GM18502 (cell line): ENCODE results near the gene PDCD4.

Source experiments
- ATAC-seq: cut with Tn5 transposase; IDR thresholded peaks from one replicate; pipeline ENCODE4 v1.9.1; 2021; ENCODE audit warnings: mild to moderate bottlenecking; ENCODE audit not compliant: unreplicated experiment, poor library complexity

PDCD4 gene

DNA sequence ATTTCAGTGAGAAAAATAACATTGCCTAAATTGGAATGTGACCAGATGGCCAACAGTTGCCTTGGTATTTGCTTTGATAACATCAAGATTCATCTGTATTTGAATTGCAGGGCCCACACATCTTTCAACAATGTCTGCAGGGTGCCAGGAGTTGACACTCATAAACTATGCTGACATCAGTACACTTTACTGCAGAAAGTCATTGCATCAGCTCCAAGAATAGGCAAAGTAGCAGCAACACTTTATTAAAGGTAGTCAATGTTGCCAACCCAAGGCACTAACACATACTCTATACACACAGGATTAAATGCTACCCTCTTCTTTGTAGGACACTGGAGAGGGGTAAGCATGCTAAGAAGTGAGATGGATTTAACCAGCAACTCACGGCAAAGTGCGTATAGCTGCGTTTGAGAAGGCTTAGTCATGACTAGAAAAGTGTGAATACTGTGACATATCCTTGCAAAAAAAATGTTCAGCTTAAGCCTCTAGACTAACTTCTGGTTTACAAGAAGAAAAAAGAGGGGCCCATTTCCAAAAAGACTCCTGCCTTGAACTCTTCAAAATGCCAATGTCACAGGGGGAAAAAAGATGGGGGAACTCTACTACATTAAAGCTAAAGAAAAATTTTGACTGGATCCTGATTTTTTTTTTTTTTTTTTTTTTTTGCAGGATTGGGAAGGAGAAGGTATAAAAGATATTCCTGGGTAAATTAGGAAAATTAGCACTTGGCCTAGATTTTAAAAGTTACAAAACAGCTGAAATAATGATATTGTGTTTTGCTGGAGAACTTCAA, 45.0 kb downstream of the PDCD4 start:
- no peak for ATAC-seq

DNA sequence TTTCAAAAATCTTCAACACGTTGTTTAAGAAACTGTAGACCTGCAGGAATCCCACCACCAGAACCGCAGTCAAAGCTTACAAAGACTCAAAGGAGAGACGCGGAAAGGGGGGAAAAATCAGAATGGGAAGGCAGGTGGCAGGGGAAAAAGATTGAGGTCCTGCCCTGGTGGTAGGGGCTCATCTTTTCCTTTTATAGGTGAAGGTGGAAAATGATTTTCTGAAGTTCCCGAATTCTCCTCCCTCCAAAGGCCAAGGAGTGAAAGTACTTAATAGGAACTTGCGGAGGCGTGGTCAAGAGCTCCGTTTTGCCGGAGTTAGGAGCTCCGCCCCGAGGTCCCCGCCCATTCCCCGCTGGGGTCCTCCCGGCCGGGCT, 46.5 kb downstream of the PDCD4 start:
- no peak for ATAC-seq

DNA sequence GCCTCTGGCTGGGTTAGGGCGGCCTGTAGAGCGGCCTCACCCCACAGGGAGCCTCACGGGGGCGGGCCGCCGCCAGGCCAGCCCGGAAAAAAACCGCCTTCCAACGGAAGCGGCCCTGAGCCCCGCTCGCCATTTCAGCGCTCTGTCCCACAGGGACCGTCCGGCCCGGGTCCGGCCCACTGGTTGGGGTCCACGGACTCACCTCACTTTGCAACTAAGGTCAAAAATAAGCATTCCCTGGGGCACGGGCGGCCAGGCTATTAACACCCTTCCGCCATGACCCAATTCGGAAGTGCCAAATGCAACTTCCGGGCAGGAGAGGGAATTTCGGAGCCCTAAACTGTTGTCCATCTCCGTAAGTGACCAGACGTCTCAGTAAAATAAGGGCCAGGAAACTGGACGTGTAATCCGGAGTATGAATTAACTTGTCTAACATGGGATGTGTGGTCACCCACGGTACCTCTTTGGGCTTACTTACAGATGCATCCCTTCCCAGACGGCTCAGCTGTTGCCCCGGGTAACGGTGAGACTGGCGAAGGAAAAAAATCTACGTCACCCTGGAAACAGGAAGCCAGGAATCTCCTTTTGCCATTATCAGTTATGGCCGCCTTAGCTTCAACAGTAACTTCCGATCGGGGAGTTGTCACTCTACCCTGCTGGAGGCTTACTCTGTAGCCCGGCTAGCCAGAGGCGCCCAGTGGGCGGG, 47.1 kb downstream of the PDCD4 start, which contains the start of gene BBIP1:
Gene BBIP1, minus strand, starts transcription at position 538 of the 706 bp plus-strand sequence. CDS start 1,023 bp downstream, outside the sequence.
- ATAC-seq, result peak; percentile 84

DNA sequence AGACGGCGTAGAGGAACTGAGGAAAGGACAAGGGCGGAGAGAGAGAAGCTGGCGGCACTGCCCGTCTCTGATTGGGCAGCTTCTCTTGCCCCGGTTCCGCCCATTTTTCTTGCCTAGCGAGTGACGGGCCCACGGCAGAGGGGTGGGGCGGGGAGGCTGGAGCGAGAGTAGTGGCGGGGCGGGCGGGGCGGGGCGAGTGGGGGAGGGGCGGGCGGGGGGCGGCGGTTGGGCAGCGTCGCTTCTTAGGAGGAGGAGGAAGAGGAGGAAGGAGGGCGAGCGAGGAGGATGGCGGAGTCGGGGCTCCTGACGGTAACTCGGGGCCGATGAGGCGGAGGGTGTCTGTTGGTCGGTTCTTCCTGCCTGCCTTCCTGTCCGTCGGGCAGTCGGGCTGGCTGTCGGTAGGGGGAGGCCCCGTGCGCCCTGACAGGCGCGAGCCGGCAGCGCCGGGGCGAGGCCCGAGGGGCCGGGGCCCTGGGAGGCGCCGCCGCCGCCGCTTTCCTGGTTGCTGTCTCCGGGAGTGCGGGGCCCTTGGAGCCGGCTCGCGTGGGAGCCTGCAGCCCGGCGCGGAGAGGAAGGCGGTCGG, 47.7 kb downstream of the PDCD4 start, which contains the start of gene SHOC2:
Gene SHOC2, plus strand, starts transcription at position 256 of the 583 bp plus-strand sequence. CDS start 44,755 bp downstream, outside the sequence.
- peak; percentile 13 for ATAC-seq

DNA sequence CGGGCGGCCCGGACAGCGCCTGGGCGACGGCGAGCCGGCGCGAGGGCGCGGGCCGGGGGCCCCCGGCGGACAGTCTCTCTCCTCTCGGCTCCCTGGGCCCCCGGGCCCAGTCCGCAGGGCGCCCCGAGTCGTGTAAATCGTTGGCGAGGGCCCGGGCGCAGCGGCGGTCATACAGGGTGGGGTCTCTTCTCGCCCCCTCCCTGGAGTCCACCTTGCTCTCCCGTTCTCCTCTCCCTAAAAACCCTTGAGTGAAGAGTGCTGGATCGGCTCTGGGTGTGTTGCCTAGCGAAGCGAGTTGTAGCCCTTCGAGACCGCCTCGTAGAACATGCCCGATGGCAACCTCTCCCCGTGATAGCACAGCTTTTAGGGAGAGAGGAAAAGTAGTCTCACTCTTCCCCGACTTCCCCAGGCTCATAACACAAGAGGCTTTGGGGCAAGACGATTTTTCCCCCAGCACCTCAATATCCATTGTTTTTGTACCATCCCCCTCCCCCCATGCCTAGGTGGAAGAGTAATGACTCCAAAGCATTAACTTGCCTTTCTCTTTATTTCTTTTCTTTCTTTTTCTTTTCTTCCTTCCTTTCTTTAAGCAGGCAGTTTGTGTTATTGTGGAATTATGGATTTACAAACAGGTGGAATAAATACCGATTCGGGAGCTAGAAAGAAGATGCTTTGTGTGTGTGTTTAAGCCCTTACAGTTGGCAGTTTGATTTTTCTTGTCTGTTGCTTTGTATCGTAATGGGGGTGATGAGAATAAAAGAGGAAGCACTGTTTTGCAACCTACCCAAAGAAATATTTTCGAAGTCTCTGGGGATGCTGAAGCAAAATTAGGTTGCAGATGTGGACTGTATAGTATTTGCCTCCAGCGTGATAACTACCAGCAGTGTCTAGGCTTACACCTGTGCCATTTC, 48.5 kb downstream of the PDCD4 start:
- ATAC-seq, result peak; percentile 32

DNA sequence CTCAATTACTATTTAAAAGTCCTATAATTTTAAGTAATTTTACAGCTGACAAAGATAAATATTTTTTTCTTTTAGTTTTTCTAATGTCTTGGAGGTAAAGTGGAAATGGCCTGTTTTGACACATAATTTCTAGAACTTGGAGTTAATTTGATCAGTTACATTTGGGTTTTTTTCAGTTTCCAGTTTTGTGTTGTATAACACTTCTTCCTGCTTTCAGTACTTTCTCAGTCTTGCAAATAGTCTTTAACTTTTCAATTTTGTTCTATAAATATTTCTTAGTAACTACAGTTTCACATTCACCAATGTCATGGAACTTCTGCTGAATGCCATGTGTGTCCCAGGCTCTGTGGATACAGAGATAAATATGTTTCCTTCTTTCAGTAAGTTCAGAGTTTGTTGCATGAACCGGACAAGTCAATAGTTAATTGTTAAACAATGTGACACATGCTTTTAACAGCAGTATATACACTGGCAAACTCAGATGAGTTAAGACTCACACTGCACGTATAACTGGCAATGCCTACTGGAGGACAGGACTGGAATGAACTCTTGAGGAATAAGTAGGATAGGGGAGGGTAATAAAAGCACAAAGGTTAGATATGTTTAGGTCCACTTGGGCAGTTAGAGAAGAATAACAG, 52.2 kb downstream of the PDCD4 start:
- no peak for ATAC-seq

DNA sequence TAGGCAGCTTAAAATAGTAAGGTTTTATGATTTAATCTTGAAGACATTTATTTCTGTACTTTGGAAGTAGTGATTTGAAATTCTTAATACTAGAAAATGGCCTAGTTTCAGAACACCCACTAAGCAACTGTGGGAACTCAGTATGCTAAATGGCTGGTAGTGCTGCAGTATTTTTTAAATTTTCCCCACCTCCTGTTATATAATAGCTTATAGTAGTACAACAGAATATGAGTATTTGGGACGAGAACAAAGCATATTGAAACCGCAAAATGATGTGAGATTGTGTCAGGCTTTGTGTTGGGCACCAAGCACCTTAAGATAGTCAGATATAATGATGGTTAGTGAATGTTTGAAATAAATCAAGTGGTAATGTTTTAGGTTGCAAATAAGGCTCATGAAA, 55.7 kb downstream of the PDCD4 start:
- ATAC-seq, result no peak

DNA sequence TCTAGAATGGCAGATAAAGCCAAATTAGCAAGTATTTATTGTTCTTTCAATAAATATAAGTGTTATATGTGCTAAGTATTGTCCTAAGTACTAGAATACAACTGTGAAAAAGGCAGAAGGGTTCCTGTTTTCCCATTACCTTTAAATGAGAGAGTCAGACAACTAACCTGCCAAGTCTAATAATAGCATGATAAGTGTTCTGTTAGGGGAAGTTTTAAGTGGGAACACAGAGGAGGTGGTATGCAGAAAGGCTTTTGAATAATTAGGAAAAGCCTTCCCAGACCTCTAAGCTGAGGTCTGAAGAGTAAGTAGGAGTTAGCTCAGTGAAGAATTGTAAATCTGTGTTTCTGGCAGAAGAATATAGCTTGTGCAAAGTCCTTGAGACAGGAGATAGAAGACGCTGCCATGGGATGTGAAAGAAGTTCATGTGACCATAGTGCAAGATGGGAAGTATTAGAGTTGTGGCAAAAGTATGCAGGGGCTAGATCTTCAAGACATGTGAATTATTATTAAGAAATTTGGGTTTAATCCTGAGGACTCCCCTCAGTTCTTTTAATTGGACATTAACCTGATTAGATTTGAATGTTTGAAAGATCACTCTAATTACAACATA, 60.1 kb downstream of the PDCD4 start:
- ATAC-seq, result no peak

DNA sequence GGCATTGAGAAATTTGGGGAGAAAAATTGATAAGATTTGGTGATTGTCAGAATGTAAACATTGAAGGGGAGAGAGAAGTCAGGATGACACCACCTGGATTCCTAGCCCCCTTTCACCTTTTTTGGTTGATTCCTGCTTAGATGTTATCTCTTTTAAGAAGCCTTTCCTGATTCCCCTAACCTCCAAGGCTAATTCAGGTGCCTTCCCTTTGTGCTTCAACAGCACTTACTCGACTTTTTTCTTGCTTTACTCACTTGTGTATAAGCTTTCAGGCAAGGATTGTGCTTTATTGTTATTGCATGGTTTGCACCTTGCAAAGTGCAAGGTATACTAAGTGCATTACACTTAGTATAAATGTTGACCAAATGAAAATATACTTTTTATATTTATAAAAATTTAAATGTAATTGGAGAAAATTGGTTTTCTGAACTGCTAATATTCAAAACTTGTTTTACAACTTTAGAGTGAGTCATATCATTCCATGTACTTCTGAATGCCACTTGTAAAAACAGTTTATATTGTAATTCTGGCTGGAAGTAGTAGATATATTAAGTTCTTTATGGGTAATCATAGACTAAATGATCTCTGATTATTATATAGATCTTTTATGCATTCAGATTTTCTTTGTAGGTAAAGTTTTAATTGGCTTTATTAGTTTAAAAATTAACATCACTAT, 60.9 kb downstream of the PDCD4 start:
- ATAC-seq, result no peak

DNA sequence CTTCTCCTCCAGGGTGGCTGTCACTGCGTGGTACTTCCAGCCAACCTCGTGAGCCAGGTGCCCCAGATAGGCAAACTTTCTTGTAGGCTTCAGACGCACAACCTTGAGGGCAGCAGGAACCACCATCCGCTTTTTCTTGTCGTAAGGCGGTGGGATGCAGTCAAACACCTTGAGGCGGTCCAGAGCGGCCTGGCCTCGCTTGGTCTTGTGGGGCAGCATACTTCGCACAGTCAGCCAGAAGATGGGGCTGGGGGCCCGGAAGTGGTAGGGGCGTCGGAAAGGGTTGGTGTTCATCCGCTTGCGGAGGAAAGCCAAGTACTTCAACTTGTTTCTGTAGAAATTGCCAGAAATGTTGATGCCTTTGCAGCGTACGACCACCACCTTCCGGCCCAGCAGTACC, 65.0 kb downstream of the PDCD4 start:
- no peak for ATAC-seq

DNA sequence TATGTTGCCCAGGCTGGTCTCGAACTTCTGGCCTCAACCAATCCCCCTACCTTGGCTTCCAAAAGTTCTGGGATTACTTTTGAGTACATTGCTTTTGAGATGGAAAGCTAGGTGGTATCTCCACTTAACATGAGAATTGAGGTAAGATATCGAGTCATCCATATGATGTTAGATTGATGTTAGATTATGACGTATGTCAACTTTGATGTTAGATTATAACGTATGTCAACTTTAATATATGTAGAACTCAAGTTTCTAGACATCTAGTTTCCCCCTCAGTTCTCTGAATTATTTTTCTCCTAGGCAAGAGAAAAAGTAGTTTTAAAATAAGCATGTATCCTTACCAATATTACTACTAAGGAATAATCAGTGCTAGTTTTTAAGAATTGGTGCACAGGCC, 67.7 kb downstream of the PDCD4 start:
- no peak for ATAC-seq

DNA sequence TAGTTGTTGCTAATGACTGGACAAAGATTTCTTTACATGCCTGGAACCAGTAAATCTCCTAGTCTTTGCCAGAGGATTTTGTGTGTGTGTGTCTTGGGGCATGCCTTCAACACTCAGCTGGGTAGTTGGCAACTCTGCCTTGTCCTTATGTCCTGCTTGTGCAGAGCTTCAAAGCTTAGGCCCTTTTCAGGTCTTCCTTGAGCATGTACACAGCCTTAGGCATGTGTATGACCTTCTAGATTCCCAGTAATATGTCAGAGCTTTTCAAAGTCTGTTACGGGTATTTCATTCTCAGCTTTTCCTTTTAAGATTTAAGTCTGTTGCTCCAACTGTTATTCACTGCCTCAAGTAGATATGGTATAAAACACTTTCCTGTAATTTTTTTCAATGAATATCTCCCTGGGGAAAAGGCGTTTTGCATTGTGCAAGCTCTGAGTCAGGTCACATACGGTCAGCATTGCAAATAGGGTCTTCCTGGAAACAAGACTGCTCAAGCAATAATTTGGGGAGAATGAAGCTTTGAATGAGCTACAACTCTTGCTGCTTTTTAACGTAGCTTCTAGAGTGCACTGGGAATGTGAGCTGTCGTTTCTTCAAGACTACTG, 73.2 kb downstream of the PDCD4 start:
- no peak for ATAC-seq

DNA sequence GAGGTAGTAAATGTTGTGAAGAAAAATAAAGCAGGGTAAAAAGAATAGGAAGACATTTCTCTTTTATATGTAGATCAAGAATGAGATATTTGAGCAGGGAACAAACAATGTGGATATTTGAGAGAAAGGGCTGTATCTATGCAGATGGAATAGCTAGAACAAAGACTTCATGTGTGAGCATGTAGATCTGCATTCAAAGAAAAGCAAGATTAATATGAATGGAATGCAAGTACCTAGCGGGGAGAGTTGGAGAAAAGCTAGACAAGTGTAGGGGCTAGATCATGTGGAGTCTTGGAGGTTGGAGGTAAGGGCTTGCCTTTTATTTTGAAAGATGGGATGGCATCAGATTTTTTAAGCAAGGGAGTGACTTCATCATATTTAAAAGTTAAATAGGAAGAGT, 74.8 kb downstream of the PDCD4 start:
- ATAC-seq, result no peak

DNA sequence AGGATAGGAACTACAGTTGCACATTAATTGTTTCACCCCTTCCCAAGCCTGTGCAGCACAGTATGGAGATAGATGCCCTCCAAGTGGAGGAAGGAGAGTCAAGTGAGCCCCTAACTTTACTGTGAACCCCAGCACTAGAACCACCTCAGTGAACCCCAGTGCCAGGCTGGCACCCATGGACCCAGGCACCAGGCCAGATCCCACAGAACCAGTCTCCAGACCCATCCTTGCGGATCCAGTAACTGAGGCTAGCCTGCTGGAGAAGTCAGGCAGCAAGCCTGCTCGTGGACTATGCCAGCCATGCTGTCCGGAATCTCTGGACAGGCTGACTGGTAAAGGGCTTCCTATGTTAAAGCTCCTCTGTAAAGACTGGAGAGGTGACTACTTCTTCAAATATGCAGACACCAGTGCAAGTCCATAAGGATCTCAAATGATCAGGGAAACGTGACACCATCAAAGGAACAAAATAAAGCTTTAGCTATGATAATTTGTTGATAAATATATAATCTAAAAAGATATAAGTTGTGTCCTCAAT, 75.4 kb downstream of the PDCD4 start:
- no peak for ATAC-seq
